IMR-90 (cell line): ENCODE results near the gene SERPINA12. TPM values are rescaled to one million over a fixed set of nuclear protein-coding genes. Genes with fewer than 3 reads are reported as not detected.

ENCODE experiments used
- ATAC-seq: fragments of 200-7000 bp; cut with Tn5 transposase; 2 replicates; pipeline ENCODE4 v1.9.1; 2020; ENCODE audit warnings: low read depth, mild to moderate bottlenecking, moderate library complexity
- Bru-seq: library from RNA; stranded (reverse); fragments of 400-500 nt; gene quantifications from one replicate; lab custom pipeline; 2021; lab: Mats Ljungman, UMichigan
- BruChase-seq, 2 experiments: library from RNA; stranded (reverse); fragments of 400-500 nt; gene quantifications; one replicate each; lab custom pipeline; 2021; lab: Mats Ljungman, UMichigan
- BruUV-seq: library from RNA; stranded (reverse); fragments of 400-500 nt; replicated peaks from 2 replicates; lab custom pipeline; 2021; lab: Mats Ljungman, UMichigan
- CTCF ChIA-PET: fragments of 300-600 bp; formaldehyde crosslinking; extraction: SDS; loops from one replicate; lab custom pipeline; 2021; ENCODE audit warnings: antibody characterized with exemption; lab: Yijun Ruan, JAX
- POLR2A ChIA-PET: fragments of 300-600 bp; sonication (Branson Sonifier 250); formaldehyde crosslinking; loops from one replicate; lab custom pipeline; 2022; ENCODE audit warnings: antibody characterized with exemption; ENCODE audit not compliant: unreplicated experiment; lab: Charles Lee
- DNase-seq: peaks from one replicate; pipeline ENCODE4 v3.0.0; 2013
- H2AFZ ChIP-seq: replicated peaks from 2 replicates; pipeline ENCODE3; 2013; ENCODE audit warnings: low read length, mild to moderate bottlenecking; ENCODE audit not compliant: poor library complexity
- H2AK5ac ChIP-seq: 2 replicates; pipeline ENCODE4 v1.6.1; 2013; ENCODE audit warnings: low read depth, low read length, inconsistent platforms
- H2AK9ac ChIP-seq: replicated peaks from 2 replicates; pipeline ENCODE3; 2013; ENCODE audit warnings: mild to moderate bottlenecking, low read depth, low read length, moderate library complexity; ENCODE audit not compliant: poor library complexity
- H2BK120ac ChIP-seq: 2 replicates; pipeline ENCODE4 v1.6.1; 2013; ENCODE audit warnings: low read depth, low read length, inconsistent platforms
- H2BK15ac ChIP-seq: 3 replicates; pipeline ENCODE4 v1.6.1; 2013; ENCODE audit warnings: low read depth, low read length, inconsistent platforms
- H2BK20ac ChIP-seq: 2 replicates; pipeline ENCODE4 v1.6.1; 2013; ENCODE audit warnings: low read depth, mild to moderate bottlenecking, inconsistent platforms, low read length, moderate library complexity
- H2BK5ac ChIP-seq: 2 replicates; pipeline ENCODE4 v1.6.1; 2013; ENCODE audit warnings: mild to moderate bottlenecking, low read depth, low read length, inconsistent platforms; ENCODE audit not compliant: poor library complexity, severe bottlenecking
- H3K14ac ChIP-seq: replicated peaks from 2 replicates; pipeline ENCODE4 v1.6.1; 2013; ENCODE audit warnings: low read depth, low read length, inconsistent platforms
- H3K18ac ChIP-seq: 2 replicates; pipeline ENCODE4 v1.6.1; 2013; ENCODE audit warnings: low read depth, low read length, control low read depth
- H3K23ac ChIP-seq: 2 replicates; pipeline ENCODE4 v1.6.1; 2013; ENCODE audit warnings: low read depth, low read length, inconsistent platforms
- H3K27ac ChIP-seq: 2 replicates; pipeline ENCODE4 v1.5.1; 2013; ENCODE audit warnings: mild to moderate bottlenecking, control low read depth, low read length; ENCODE audit not compliant: insufficient read depth
- H3K27me3 ChIP-seq: 2 replicates; pipeline ENCODE4 v1.6.1; 2013; ENCODE audit warnings: low read length; ENCODE audit not compliant: control insufficient read depth, insufficient read depth
- H3K36me3 ChIP-seq: 2 replicates; pipeline ENCODE4 v1.6.1; 2013; ENCODE audit warnings: low read length, mixed read lengths; ENCODE audit not compliant: control insufficient read depth, insufficient read depth
- H3K4ac ChIP-seq: 2 replicates; pipeline ENCODE4 v1.6.1; 2013; ENCODE audit warnings: low read depth, low read length, inconsistent platforms
- H3K4me1 ChIP-seq: 2 replicates; pipeline ENCODE4 v1.6.1; 2013; ENCODE audit warnings: low read length, mixed read lengths; ENCODE audit not compliant: control insufficient read depth, insufficient read depth
- H3K4me2 ChIP-seq: 2 replicates; pipeline ENCODE4 v1.6.1; 2013; ENCODE audit warnings: low read depth, mild to moderate bottlenecking, control low read depth, low read length, moderate library complexity
- H3K4me3 ChIP-seq: 2 replicates; pipeline ENCODE4 v1.5.1; 2013; ENCODE audit warnings: low read depth, mild to moderate bottlenecking, control low read depth, low read length, moderate library complexity; ENCODE audit not compliant: insufficient read depth
- H3K56ac ChIP-seq: 2 replicates; pipeline ENCODE4 v1.6.1; 2013; ENCODE audit warnings: low read length, inconsistent platforms; ENCODE audit not compliant: insufficient read depth; ENCODE audit errors: extremely low read depth
- H3K79me1 ChIP-seq, 2 experiments: 2 replicates each; pipeline ENCODE4 v1.6.1; 2013; ENCODE audit warnings: low read length in 2 of 2, inconsistent platforms in 1 of 2, low read depth in 1 of 2
- H3K9ac ChIP-seq: 2 replicates; pipeline ENCODE4 v1.6.1; 2013; ENCODE audit warnings: low read depth, low read length, control low read depth
- H3K9me1 ChIP-seq: 2 replicates; pipeline ENCODE4 v1.6.1; 2013; ENCODE audit warnings: low read length, inconsistent platforms; ENCODE audit not compliant: insufficient read depth
- H3K9me3 ChIP-seq: 2 replicates; pipeline ENCODE4 v1.6.1; 2013; ENCODE audit warnings: low read length; ENCODE audit not compliant: control insufficient read depth, insufficient read depth
- H4K20me1 ChIP-seq: 2 replicates; pipeline ENCODE4 v1.6.1; 2013; ENCODE audit warnings: low read length, inconsistent platforms; ENCODE audit not compliant: insufficient read depth
- H4K5ac ChIP-seq: 2 replicates; pipeline ENCODE4 v1.6.1; 2013; ENCODE audit warnings: mild to moderate bottlenecking, low read depth, low read length, control low read depth
- H4K8ac ChIP-seq, 2 experiments: 2 replicates each; pipeline ENCODE4 v1.6.1; 2013; ENCODE audit warnings: low read depth in 2 of 2, low read length in 2 of 2, control low read depth in 1 of 2, inconsistent platforms in 1 of 2
- H4K91ac ChIP-seq: 2 replicates; pipeline ENCODE4 v1.6.1; 2013; ENCODE audit warnings: low read depth, low read length, inconsistent platforms; ENCODE audit not compliant: insufficient read depth
- BHLHE40 ChIP-seq: fragments of 150-350 bp; IDR thresholded peaks from 2 replicates; pipeline ENCODE4 v1.6.1; 2016; ENCODE audit warnings: mild to moderate bottlenecking, low read depth, low read length
- CEBPB ChIP-seq: IDR thresholded peaks from 2 replicates; pipeline ENCODE4 v1.6.1; 2012; ENCODE audit warnings: low read depth, low read length, improper control_type of control experiment
- MAFK ChIP-seq: IDR thresholded peaks from 2 replicates; pipeline ENCODE4 v1.6.1; 2012; ENCODE audit warnings: low read depth, low read length, improper control_type of control experiment
- MAZ ChIP-seq: IDR thresholded peaks from 2 replicates; pipeline ENCODE4 v1.6.1; 2012; ENCODE audit warnings: low read depth, mild to moderate bottlenecking, low read length, improper control_type of control experiment, moderate library complexity, borderline replicate concordance
- MXI1 ChIP-seq: IDR thresholded peaks from 2 replicates; pipeline ENCODE4 v1.6.1; 2012; ENCODE audit warnings: low read depth, mild to moderate bottlenecking, low read length, moderate library complexity, borderline replicate concordance
- NFE2L2 ChIP-seq: fragments of 150-350 bp; IDR thresholded peaks from 2 replicates; pipeline ENCODE4 v1.6.1; 2016; ENCODE audit warnings: low read depth, mild to moderate bottlenecking, low read length
- RAD21 ChIP-seq: IDR thresholded peaks from 2 replicates; pipeline ENCODE4 v1.6.1; 2012; ENCODE audit warnings: low read length, improper control_type of control experiment
- RCOR1 ChIP-seq: IDR thresholded peaks from 2 replicates; pipeline ENCODE4 v1.6.1; 2012; ENCODE audit warnings: mild to moderate bottlenecking, low read length, improper control_type of control experiment; ENCODE audit not compliant: insufficient replicate concordance
- RFX5 ChIP-seq: IDR thresholded peaks from 2 replicates; pipeline ENCODE4 v1.8.0; 2012; ENCODE audit warnings: low read depth, mild to moderate bottlenecking, low read length, moderate library complexity
- WGBS, 2 experiments: methylation state at CpG; one replicate each; pipeline versions ENCODE4 v1.1.5 to v1.1.7; 2013; ENCODE audit warnings: missing lambda C conversion rate in 2 of 2; ENCODE audit not compliant: insufficient read length in 1 of 2; ENCODE audit errors: extremely low coverage in 2 of 2; 5-methylcytosine and 5-hydroxymethylcytosine counted together
- dilution Hi-C: fragments of 300-500 bp; cut with HindIII; formaldehyde crosslinking; loops from one replicate; pipeline ENCODE4 v1.14.3; 2018; ENCODE audit warnings: low sequenced_read_pairs; ENCODE audit not compliant: unreplicated experiment
- in situ Hi-C: fragments of 300-500 bp; cut with MboI; formaldehyde crosslinking; loops from 3 replicates; pipeline ENCODE4 v1.14.3; 2019; ENCODE audit warnings: low sequenced_read_pairs, inconsistent platforms, mixed read lengths
- intact Hi-C: fragments of 100-400 bp; cut with micrococcal nuclease; formaldehyde crosslinking; loops from 2 replicates; pipeline ENCODE4 v1.10.0; 2022
- long read RNA-seq: library from polyadenylated mRNA; unstranded; transcript quantifications from one replicate; pipeline ENCODE4 v2.0.0, GENCODE V29; 2021; ENCODE audit not compliant: unreplicated experiment
- polyA plus RNA-seq, 3 experiments: library from polyadenylated mRNA; depleted of rRNA; stranded (reverse); fragments of >200 nt; gene quantifications; 2 replicates each; pipeline ENCODE4 v1.2.3, GENCODE V29; 2012; ENCODE audit warnings: low replicate concordance in 1 of 3
- total RNA-seq: library from RNA; depleted of rRNA; stranded (reverse); fragments of >200 nt; gene quantifications from 2 replicates; pipeline ENCODE4 v1.2.3, GENCODE V29; 2012; rRNA removed
- TF ChIP-seq, protein P1 (sequence below): conservative IDR thresholded peaks from 2 replicates; pipeline ENCODE4 v1.5.1; 2012; ENCODE audit warnings: mild to moderate bottlenecking, low read depth, low read length, improper control_type of control experiment
- TF ChIP-seq, protein P2 (sequence below): fragments of 150-350 bp; IDR thresholded peaks from 2 replicates; pipeline ENCODE4 v1.6.1; 2017; ENCODE audit warnings: mild to moderate bottlenecking, antibody characterized with exemption, low read length, low read depth

Gene SERPINA12, protein sequence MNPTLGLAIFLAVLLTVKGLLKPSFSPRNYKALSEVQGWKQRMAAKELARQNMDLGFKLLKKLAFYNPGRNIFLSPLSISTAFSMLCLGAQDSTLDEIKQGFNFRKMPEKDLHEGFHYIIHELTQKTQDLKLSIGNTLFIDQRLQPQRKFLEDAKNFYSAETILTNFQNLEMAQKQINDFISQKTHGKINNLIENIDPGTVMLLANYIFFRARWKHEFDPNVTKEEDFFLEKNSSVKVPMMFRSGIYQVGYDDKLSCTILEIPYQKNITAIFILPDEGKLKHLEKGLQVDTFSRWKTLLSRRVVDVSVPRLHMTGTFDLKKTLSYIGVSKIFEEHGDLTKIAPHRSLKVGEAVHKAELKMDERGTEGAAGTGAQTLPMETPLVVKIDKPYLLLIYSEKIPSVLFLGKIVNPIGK
- total RNA-seq (not detected in 2 replicates), polyA plus RNA-seq (2012; rRNA removed) (not detected in 2 replicates), Bru-seq, nascent RNA (not detected), BruChase-seq, experiment 1, labeled RNA remaining after a 6-hour chase (not detected), BruChase-seq, experiment 2, labeled RNA remaining after a 2-hour chase (not detected)
- not detected in 2 replicates for polyA plus RNA-seq (2012; cell fraction: cytosol; rRNA removed)
- polyA plus RNA-seq (2012; cell fraction: nucleus; rRNA removed; ENCODE audit: low replicate concordance): not detected in 2 replicates
- long read RNA-seq: 0 reads

DNA sequence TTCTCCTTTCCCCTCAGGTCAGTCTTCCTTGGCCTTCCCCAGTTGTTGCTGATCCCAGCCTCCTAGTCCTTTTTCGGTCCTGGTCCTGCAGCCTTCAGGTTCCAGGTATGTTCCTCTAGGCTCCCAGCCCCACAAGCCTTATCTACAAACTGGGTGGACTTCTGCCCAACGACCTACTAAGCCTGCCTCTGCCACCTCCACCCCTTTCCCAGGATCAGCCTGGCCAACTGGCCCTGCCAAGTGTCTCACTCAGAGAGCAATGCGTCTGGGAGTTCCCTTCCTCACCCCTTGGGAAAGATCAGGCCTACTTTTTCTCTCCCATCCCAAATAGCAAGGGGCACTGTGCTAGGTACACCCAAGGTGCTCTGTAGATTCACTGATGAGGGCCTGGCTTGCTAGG, at the start of gene SERPINA12:
Gene SERPINA12, minus strand, starts transcription at position 114 of the 400 bp plus-strand sequence. CDS start 11,072 bp downstream, outside the sequence.
- CTCF ChIA-PET: no interaction called here
- 29% methylated on average over 2 of the region's 3 CpGs; no CpG with 5 or more reads in 1 of the 2 experiments for WGBS, 2 experiments
- Histone ChIP-seq H3K27me3 (no peaks in the 10 kb centered on the region; the same call in 1 of the 2 replicates), H4K8ac (no peak within 1 kb of the TSS), H2BK20ac (no peak within 1 kb of the TSS), H3K23ac (no peak within 1 kb of the TSS), H2BK5ac (no peak within 1 kb of the TSS), H3K79me1 (no peaks in the 10 kb centered on the region), H3K9me1 (no peaks in the 10 kb centered on the region), H2AFZ (no peak within 1 kb of the TSS), H4K5ac (no peak within 1 kb of the TSS), H3K27ac (no peak within 1 kb of the TSS), H4K91ac (no peak within 1 kb of the TSS), H2BK15ac (no peak within 1 kb of the TSS), H3K14ac (no peak within 1 kb of the TSS), H3K4ac (no peak within 1 kb of the TSS), H3K4me2 (no peak within 1 kb of the TSS), H3K9me3 (no peaks in the 10 kb centered on the region), H4K20me1 (no peaks in the 10 kb centered on the region), H3K4me3 (no peak within 1 kb of the TSS), H3K4me1 (no peaks in the 10 kb centered on the region), H2BK120ac (no peak within 1 kb of the TSS), H2AK5ac (no peak within 1 kb of the TSS), H2AK9ac (no peak within 1 kb of the TSS), H3K56ac (no peak within 1 kb of the TSS), H3K9ac (no peak within 1 kb of the TSS), H3K36me3 (no peaks in the 10 kb centered on the region), H3K18ac (no peak within 1 kb of the TSS)
- POLR2A ChIA-PET: no interaction called here
- in situ Hi-C loops (no loop called here), dilution Hi-C loops (no loop called here), intact Hi-C loops (no loop called here)
- ATAC-seq (no peak), DNase-seq (no peak)
- BruUV-seq: no TSS peak
- TF ChIP-seq MAZ (no peak), NFE2L2 (no peak), RFX5 (no peak), BHLHE40 (no peak), MAFK (no peak), RCOR1 (no peak), MXI1 (no peak), CEBPB (no peak), RAD21 (no peak)
- TF ChIP-seq, protein P1, sequence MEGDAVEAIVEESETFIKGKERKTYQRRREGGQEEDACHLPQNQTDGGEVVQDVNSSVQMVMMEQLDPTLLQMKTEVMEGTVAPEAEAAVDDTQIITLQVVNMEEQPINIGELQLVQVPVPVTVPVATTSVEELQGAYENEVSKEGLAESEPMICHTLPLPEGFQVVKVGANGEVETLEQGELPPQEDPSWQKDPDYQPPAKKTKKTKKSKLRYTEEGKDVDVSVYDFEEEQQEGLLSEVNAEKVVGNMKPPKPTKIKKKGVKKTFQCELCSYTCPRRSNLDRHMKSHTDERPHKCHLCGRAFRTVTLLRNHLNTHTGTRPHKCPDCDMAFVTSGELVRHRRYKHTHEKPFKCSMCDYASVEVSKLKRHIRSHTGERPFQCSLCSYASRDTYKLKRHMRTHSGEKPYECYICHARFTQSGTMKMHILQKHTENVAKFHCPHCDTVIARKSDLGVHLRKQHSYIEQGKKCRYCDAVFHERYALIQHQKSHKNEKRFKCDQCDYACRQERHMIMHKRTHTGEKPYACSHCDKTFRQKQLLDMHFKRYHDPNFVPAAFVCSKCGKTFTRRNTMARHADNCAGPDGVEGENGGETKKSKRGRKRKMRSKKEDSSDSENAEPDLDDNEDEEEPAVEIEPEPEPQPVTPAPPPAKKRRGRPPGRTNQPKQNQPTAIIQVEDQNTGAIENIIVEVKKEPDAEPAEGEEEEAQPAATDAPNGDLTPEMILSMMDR: no peak
- TF ChIP-seq, protein P2, sequence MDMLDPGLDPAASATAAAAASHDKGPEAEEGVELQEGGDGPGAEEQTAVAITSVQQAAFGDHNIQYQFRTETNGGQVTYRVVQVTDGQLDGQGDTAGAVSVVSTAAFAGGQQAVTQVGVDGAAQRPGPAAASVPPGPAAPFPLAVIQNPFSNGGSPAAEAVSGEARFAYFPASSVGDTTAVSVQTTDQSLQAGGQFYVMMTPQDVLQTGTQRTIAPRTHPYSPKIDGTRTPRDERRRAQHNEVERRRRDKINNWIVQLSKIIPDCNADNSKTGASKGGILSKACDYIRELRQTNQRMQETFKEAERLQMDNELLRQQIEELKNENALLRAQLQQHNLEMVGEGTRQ: no peak
